AG09319 (cell line): ENCODE results near the gene VAC14.

Experiments used
- DNase-seq: peaks from one replicate; pipeline ENCODE4 v3.0.0-alpha.2; 2010; ENCODE audit warnings: low read depth; ENCODE audit errors: extremely low read depth
- CTCF ChIP-seq: IDR thresholded peaks from 2 replicates; pipeline ENCODE4 v1.5.1; 2011; ENCODE audit warnings: low read depth, mild to moderate bottlenecking, inconsistent platforms, low read length, moderate library complexity

The VAC14 gene

DNA sequence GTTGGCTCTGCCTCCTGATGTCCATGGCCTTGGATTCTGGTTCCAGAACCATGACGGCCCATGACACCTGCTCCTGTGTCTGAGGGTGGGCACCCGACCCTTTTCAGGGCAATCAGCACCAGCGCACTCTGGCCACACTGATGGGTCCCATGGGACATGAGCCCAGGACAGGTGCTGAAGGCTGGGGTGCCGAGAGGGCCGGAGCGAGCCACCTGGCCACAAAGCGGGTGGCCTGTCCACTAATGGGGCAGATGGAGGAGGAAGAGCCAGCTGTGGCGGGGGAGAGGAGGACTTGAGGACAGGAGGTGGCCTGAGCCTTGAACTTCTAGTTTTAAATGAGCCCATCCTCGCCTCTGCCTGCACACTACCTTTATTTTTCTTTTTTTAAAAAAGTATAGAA, 83.9 kb downstream of the VAC14 start:
- no peak for TF ChIP-seq CTCF
- no peak for DNase-seq

- TF ChIP-seq CTCF: no peak
- DNase-seq: no peak
These were observed 85.0 kb downstream of the VAC14 start for GRCh38 chr16:70715860-70716357.

DNA sequence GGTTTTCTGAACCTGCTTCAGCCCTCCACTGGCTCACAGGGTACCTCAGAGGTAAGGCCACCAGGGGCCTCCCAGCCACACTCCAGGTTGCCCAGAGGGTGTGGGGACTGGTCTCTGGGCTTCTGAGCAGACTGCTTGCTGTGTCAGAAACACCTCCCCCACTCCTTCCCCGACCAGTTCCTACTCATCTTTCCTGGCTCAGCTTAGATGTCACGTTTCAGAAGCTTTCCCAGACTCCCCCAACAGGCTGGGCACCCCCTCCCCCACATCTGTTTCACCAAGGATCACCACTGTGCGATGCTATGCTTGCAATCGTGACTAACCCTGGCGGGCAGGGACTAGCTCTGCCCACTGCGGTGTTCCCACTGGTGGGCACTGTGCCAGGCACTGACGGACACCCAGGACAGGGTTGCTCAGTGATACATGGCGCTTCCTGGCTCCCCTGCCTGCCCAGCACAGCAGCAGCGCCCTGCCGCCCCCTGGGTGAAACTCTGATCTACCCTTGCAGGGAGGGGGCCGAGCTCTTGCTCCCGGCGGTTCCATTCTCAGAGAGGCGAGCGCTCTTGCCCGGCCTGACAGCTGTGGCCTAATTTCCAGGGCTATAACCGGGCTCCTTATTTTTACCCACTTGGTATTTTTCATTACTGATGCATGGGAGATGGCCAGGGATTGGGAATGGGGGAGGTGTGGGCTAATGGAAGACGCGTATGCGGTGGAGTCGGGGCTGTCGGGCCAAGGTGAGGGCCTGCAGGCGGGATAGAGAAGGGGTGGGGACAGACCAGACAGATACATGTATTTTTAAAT, 85.7 kb downstream of the VAC14 start:
- peak; percentile 90 for DNase-seq

GRCh38 chr16:70714581-70715054, 86.3 kb downstream of the VAC14 start:
- no peak for DNase-seq
- TF ChIP-seq CTCF: no peak

More for the DNA sequence above, 85.7 kb downstream of the VAC14 start:
- TF ChIP-seq CTCF: peak; percentile 0

DNA sequence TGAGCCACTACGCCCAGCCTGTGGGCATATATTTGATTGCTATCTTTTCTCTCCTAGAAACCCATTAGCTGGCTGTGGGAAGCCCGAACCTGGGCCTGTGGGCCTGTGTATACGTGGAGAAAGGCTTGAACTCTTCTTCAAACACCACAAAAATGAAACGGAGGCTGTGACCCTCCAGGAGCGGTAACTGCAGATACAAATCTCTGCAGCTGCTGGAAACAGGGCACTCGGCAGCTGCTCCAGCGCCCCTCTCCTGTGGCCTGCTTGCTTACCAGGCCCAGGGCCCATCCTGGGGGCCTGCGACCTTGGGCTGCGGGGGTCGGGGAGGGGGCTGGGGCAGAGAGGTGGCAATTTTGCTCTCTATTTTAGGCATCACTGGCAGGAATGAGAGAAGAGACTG, 87.1 kb downstream of the VAC14 start:
- no peak for DNase-seq
- TF ChIP-seq CTCF: no peak

DNA sequence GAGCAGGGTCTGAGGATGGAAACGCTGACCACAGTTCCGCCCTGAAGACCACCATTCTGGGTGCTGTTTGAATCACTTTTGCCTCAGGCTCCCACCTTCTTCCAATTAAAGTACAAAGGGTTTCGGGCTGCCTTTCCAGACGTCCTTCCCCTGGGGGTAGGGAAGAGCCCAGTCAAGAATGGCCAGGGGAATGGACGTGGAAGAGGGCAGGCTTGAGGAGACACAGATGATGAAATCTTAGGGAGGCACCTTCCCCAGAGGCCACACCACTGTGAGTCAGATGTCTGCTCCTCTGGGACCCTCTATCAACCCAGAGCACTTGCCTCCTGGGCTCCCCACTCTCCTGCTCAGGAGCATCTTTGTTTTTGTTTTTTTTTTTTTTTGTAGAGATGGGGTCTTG, 87.6 kb downstream of the VAC14 start:
- no peak for TF ChIP-seq CTCF
- DNase-seq: no peak

GRCh38 chr16:70712942-70713341, 88.0 kb downstream of the VAC14 start:
- TF ChIP-seq CTCF: no peak
- no peak for DNase-seq
